ENCODE measurements around the gene SCAPER.
A peak's percentile ranks its signal among the peaks of the same experiment; 100 is the strongest.

The SCAPER gene

DNA sequence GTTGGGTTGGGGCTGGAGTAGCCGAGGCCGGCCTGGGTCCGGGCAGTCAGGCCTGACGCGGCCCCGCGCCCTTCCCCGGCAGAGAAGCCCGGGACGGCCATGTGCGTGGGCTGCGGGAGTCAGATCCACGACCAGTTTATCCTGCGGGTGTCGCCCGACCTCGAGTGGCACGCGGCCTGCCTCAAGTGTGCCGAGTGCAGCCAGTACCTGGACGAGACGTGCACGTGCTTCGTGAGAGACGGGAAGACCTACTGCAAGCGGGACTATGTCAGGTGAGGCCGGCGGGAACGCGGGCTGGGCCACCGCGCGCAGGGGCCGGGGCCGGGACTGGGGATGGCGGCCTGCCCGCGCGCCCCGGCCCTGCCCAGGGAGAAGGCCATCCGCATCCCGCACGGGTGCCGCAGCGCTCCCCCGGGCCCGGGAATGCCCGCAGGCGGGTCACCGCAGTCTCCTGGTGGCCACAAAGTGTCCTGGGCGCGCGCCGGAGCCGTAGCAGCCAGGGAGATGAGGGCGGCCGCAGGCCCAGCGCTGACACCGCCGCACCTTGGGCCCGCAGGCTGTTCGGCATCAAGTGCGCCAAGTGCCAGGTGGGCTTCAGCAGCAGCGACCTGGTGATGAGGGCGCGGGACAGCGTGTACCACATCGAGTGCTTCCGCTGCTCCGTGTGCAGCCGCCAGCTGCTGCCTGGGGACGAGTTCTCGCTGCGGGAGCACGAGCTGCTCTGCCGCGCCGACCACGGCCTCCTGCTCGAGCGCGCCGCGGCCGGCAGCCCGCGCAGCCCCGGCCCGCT is 567.2 kb downstream of the SCAPER start:
- peak overlapping the region; percentile 97 for H3K27ac ChIP-seq
- DNase-seq: peak; percentile 22
- TF ChIP-seq, protein P1, sequence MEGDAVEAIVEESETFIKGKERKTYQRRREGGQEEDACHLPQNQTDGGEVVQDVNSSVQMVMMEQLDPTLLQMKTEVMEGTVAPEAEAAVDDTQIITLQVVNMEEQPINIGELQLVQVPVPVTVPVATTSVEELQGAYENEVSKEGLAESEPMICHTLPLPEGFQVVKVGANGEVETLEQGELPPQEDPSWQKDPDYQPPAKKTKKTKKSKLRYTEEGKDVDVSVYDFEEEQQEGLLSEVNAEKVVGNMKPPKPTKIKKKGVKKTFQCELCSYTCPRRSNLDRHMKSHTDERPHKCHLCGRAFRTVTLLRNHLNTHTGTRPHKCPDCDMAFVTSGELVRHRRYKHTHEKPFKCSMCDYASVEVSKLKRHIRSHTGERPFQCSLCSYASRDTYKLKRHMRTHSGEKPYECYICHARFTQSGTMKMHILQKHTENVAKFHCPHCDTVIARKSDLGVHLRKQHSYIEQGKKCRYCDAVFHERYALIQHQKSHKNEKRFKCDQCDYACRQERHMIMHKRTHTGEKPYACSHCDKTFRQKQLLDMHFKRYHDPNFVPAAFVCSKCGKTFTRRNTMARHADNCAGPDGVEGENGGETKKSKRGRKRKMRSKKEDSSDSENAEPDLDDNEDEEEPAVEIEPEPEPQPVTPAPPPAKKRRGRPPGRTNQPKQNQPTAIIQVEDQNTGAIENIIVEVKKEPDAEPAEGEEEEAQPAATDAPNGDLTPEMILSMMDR (IDR thresholded peaks at IDR 0.05; ENCODE audit: low read depth, low read length): no peak
- peak overlapping the region; percentile 96 for H3K4me3 ChIP-seq (ENCODE audit: low read depth, low read length)
- no peaks in the 10 kb centered on the region for H3K9me3 ChIP-seq (ENCODE audit: severe bottlenecking)
- H3K36me3 ChIP-seq: peaks cover 55% of the 10 kb centered on the region
- no peaks in the 10 kb centered on the region for H3K27me3 ChIP-seq (ENCODE audit: insufficient read depth, low read depth, severe bottlenecking)

DNA sequence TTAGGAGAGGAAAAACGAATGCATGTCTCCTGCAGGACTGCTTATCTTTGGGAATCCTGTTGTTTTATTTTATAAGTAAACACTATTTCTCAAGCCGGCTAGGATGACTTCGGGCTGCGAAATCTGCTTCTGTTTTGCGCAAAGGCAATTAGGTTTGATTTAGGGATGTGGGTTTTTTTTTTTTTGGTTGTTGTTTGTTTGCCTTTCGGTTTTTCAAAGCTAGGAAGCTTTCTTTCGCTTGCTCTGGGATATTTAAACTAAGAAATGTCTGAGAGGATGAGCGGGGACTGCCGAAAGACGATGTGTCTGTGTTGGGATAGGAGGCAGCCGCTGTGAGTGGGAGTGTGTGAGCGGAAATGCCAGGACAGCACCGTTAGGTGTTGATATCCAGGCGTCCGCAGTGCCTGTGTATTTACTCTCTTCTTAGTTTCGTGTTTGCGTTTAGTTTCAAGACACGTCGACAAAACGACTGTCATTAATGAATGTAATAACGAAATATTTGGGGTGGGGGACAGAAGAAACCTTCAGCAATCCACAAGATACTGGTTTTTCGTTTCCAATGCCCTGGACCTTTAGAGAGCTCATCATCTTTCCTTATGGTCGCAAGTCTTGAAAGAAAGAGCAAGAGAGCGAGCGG is 568.0 kb downstream of the SCAPER start:
- DNase-seq: peak; percentile 21
- H3K9me3 ChIP-seq (ENCODE audit: severe bottlenecking): no peaks in the 10 kb centered on the region
- H3K36me3 ChIP-seq: peaks cover 48% of the 10 kb centered on the region
- TF ChIP-seq, protein P1 (IDR thresholded peaks at IDR 0.05; ENCODE audit: low read depth, low read length): no peak
- H3K4me3 ChIP-seq (ENCODE audit: low read depth, low read length): peak overlapping the region; percentile 96
- no peaks in the 10 kb centered on the region for H3K27me3 ChIP-seq (ENCODE audit: insufficient read depth, low read depth, severe bottlenecking)
- H3K27ac ChIP-seq: peak overlapping the region; percentile 97

DNA sequence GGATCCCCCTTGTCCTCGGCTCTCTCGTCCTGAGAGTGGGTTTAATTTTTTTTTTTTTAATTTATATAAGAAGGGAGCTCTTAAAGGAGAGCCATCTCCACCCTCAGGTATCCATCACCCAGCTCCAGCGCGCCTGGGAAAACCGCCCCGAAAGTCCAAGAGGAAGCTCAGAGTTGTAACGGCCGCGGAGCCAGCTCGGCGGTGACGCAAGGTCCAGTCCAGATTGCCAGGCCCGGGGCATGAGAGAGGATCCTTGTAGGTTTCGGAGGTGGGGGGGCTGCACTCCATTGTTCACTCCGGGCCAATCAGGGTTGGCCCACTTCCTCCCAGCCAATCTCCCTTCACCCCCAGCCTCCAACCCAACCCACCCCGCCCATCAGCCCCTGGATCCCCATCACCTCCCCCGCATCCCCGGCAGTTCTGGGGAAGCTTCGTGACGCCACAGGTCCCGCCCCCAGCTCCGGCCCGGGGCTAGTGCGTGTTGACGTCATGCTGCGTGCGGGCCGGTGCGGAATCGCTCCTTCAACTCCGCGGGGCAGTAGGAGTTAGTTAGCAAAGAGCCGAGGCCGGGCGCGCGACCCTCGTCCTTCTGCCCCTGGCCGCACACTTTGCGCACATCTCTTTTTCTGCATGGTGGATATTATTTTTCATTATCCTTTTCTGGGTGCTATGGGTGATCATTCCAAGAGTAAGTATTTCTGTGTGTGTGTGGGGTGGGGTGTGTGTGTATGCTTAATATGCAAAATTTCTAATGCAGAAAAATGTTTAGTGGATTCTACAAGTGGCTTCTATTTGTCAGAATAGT is 568.7 kb downstream of the SCAPER start, which contains the start of gene ISL2:
ISL2 (plus strand) TSS at position 520 of the 805 bp plus-strand sequence; CDS start at position 631, 111 bp downstream.
- Histone ChIP-seq H3K27me3 (ENCODE audit: insufficient read depth, low read depth, severe bottlenecking) (no peaks in the 10 kb centered on the region), H3K9me3 (ENCODE audit: severe bottlenecking) (no peaks in the 10 kb centered on the region), H3K36me3 (peaks cover 41% of the 10 kb centered on the region), H3K27ac (peak within 1 kb of the TSS; percentile 97), H3K4me3 (ENCODE audit: low read depth, low read length) (peak within 1 kb of the TSS; percentile 96)
- TF ChIP-seq, protein P1 (IDR thresholded peaks at IDR 0.05; ENCODE audit: low read depth, low read length): no peak
- peak; percentile 99 for DNase-seq

DNA sequence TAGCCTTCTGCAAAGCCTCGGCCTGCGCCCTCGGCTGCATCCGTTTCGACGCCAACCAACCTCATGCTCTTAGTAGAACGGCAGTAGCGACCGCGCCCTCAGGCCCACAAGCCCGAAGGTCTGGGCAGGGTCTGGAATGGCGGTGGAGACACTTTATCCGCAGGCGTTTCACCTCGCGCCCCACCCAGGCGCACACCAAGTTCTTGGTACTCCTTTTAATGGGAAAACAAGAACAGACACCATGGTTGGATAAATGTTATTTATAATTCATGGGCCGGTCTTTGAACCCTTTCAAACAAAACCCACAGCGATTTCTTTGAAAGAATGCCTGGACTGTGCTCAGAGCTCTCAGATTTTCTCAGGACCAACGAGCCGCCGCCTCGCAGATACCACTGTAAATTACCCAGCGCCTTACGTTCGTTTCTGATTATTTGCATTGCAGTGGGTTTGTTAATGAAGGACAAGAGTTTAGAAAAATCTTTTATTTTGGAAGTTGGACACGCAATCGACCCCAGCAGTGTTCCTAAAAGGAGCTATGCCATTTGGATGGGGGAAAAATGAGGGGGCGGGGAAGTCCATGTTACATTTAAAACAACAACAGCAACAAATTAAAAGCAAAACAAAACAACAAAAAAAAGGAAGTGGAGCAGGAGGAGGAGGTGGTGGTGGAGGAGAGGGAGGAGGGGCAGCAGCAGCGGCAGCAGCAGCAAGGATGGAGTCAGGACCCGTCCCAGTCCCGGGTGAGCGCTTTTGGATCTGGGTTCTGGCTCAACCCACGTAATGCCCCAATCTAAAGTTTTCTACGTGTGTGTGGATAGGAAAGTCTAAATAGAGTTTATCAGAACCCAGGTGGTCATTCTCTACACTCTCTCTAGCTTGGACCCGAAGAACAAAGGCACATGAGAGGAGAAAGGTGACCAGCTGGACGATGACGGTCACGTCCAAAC is 569.6 kb downstream of the SCAPER start:
- DNase-seq: peak; percentile 52
- TF ChIP-seq, protein P1 (IDR thresholded peaks at IDR 0.05; ENCODE audit: low read depth, low read length): no peak
- H3K27ac ChIP-seq: peak overlapping the region; percentile 96
- H3K27me3 ChIP-seq (ENCODE audit: insufficient read depth, low read depth, severe bottlenecking): no peaks in the 10 kb centered on the region
- H3K9me3 ChIP-seq (ENCODE audit: severe bottlenecking): no peaks in the 10 kb centered on the region
- peak overlapping the region; percentile 55 for H3K4me3 ChIP-seq (ENCODE audit: low read depth, low read length)
- peaks cover 35% of the 10 kb centered on the region for H3K36me3 ChIP-seq
